Stimulated activated CD4-positive, alpha-beta T cell treated with anti-CD3 and anti-CD28 coated beads, Interleukin-2, amount 100 ng/mL, for 24 hours (primary cell): Measurements from ENCODE around the gene HIPK2.

ENCODE experiments used
- DNase-seq, 2 donors: peaks; one replicate each; pipeline ENCODE4 v3.0.0-alpha.2; 2020

The HIPK2 gene

GRCh38 chr7:139666501-139666900, 111.3 kb downstream of the HIPK2 start:
- DNase-seq: no peak

GRCh38 chr7:139664434-139664833, 113.4 kb downstream of the HIPK2 start:
- DNase-seq: no peak

GRCh38 chr7:139663608-139664177, 114.1 kb downstream of the HIPK2 start:
- no peak for DNase-seq

GRCh38 chr7:139661903-139662302, 115.9 kb downstream of the HIPK2 start:
- no peak for DNase-seq

GRCh38 chr7:139661043-139661440, 116.8 kb downstream of the HIPK2 start:
- DNase-seq: no peak

- DNase-seq: no peak
Measured at GRCh38 chr7:139660317-139661042, 117.3 kb downstream of the HIPK2 start.

- DNase-seq: no peak
Measured at GRCh38 chr7:139659922-139660316, 117.9 kb downstream of the HIPK2 start.

- no peak for DNase-seq
Measured at GRCh38 chr7:139658908-139659675, 118.7 kb downstream of the HIPK2 start.

- DNase-seq: no peak
Measured at GRCh38 chr7:139658296-139658695, 119.5 kb downstream of the HIPK2 start.

- DNase-seq: no peak
Measured at GRCh38 chr7:139657725-139658124, 120.1 kb downstream of the HIPK2 start.

GRCh38 chr7:139656387-139656786, 121.4 kb downstream of the HIPK2 start:
- no peak for DNase-seq

GRCh38 chr7:139655305-139655704, 122.5 kb downstream of the HIPK2 start:
- no peak for DNase-seq

- no peak for DNase-seq
Measured at GRCh38 chr7:139654276-139655181, 123.3 kb downstream of the HIPK2 start.

GRCh38 chr7:139651914-139652313, 125.9 kb downstream of the HIPK2 start:
- DNase-seq: no peak

GRCh38 chr7:139651308-139651707, 126.5 kb downstream of the HIPK2 start:
- no peak for DNase-seq

- no peak for DNase-seq
Measured at GRCh38 chr7:139650429-139651100, 127.2 kb downstream of the HIPK2 start.

GRCh38 chr7:139648941-139649425, 128.8 kb downstream of the HIPK2 start:
- DNase-seq: peak in 1 of 2 donors; percentile 36

- no peak for DNase-seq
Measured at GRCh38 chr7:139648391-139648861, 129.4 kb downstream of the HIPK2 start.

- DNase-seq: no peak
Measured at GRCh38 chr7:139647814-139648390, 129.9 kb downstream of the HIPK2 start.

GRCh38 chr7:139647085-139647484, 130.7 kb downstream of the HIPK2 start:
- DNase-seq: no peak

- no peak for DNase-seq
Measured at GRCh38 chr7:139646566-139646965, 131.2 kb downstream of the HIPK2 start.
